HepG2 (cell line): ENCODE results near the gene ACP1. TPM values are rescaled to one million over a fixed set of nuclear protein-coding genes. Genes with fewer than 3 reads are reported as not detected.

Experiments
- ASH2L ChIP-seq: fragments of 300-600, 200-600 bp; sonication (generic); IDR thresholded peaks from 2 replicates; pipeline ENCODE4 v1.7.0; 2017; ENCODE audit warnings: low read depth, mild to moderate bottlenecking, moderate library complexity, mixed read lengths, low read length; ENCODE audit not compliant: insufficient read length
- CC2D1A ChIP-seq: sonication (generic); formaldehyde crosslinking; IDR thresholded peaks from 2 replicates; pipeline ENCODE4 v1.8.1; 2023; ENCODE audit warnings: mild to moderate bottlenecking, missing genetic modification reagents
- CENPT ChIP-seq: sonication (generic); formaldehyde crosslinking; IDR thresholded peaks from 2 replicates; pipeline ENCODE4 v1.8.0; 2022; ENCODE audit warnings: low read depth, mild to moderate bottlenecking, moderate library complexity, missing genetic modification reagents
- CREM ChIP-seq, 2 experiments: sonication (generic) in 1 of 2; formaldehyde crosslinking in 1 of 2; IDR thresholded peaks; 2 replicates each; pipeline versions ENCODE4 v1.4.0 to v1.6.1; 2016 to 2020; ENCODE audit warnings: antibody characterized with exemption in 1 of 2, mild to moderate bottlenecking in 1 of 2, missing genetic modification reagents in 1 of 2
- HDAC6 ChIP-seq: fragments of 200-600 bp; sonication (generic); IDR thresholded peaks from 2 replicates; pipeline ENCODE4 v1.7.0; 2017; ENCODE audit warnings: mild to moderate bottlenecking, antibody characterized with exemption, low read length, low read depth
- KLF13 ChIP-seq: sonication (generic); formaldehyde crosslinking; IDR thresholded peaks from 2 replicates; pipeline ENCODE4 v1.4.0; 2020; ENCODE audit warnings: mild to moderate bottlenecking, missing genetic modification reagents
- MYNN ChIP-seq: sonication (generic); formaldehyde crosslinking; IDR thresholded peaks from 2 replicates; pipeline ENCODE4 v1.4.0; 2020; ENCODE audit warnings: mild to moderate bottlenecking, low read depth, missing genetic modification reagents
- SOX5 ChIP-seq: IDR thresholded peaks from 2 replicates; pipeline ENCODE4 v1.6.1; 2016; ENCODE audit warnings: borderline replicate concordance
- ZIK1 ChIP-seq: sonication (generic); formaldehyde crosslinking; IDR thresholded peaks from 2 replicates; pipeline ENCODE4 v1.5.0; 2020; ENCODE audit warnings: mild to moderate bottlenecking, low read depth, missing genetic modification reagents, borderline replicate concordance
- ZNF24 ChIP-seq: fragments of 450-650 bp; IDR thresholded peaks from 2 replicates; pipeline ENCODE4 v1.6.1; 2017; ENCODE audit warnings: antibody characterized with exemption, mild to moderate bottlenecking
- ZNF260 ChIP-seq: sonication (generic); formaldehyde crosslinking; IDR thresholded peaks from 2 replicates; pipeline ENCODE4 v1.4.0; 2020; ENCODE audit warnings: missing genetic modification reagents, low read depth, mild to moderate bottlenecking, borderline replicate concordance
- ZNF446 ChIP-seq: sonication (generic); formaldehyde crosslinking; IDR thresholded peaks from 2 replicates; pipeline ENCODE4 v1.5.0; 2020; ENCODE audit warnings: mild to moderate bottlenecking, missing genetic modification reagents
- ZNF605 ChIP-seq: sonication (generic); formaldehyde crosslinking; IDR thresholded peaks from 2 replicates; pipeline ENCODE4 v1.8.0; 2022; ENCODE audit warnings: mild to moderate bottlenecking, missing genetic modification reagents
- ZNF766 ChIP-seq: sonication (generic); formaldehyde crosslinking; IDR thresholded peaks from 2 replicates; pipeline ENCODE4 v1.5.0; 2020; ENCODE audit warnings: missing genetic modification reagents, borderline replicate concordance
- polyA plus RNA-seq, 8 experiments: library from polyadenylated mRNA; depleted of rRNA in 3 of 8; stranded (reverse) in 7 of 8; unstranded in 1 of 8; fragments of >200 nt; fragmentation: Illumina TruSeq in 4 of 8; extraction: Trizol in 4 of 8; gene quantifications; 2 replicates each; pipeline versions ENCODE4 v1.2.1 to v1.2.3, GENCODE V29; 2011 to 2016; ENCODE audit warnings: low read depth in 4 of 8, missing spikeins in 1 of 8, mixed read lengths in 1 of 8; ENCODE audit not compliant: insufficient read depth in 1 of 8
- total RNA-seq, 5 experiments: library from RNA; depleted of rRNA; stranded (reverse); fragments of >200 nt; fragmentation: Illumina TruSeq; extraction: Trizol; gene quantifications; 2 replicates each; pipeline ENCODE4 v1.2.3, GENCODE V29; 2016; ENCODE audit warnings: low read depth in 1 of 5
- TF ChIP-seq, protein P1 (sequence below), 2 experiments: sonication (generic) in 1 of 2; formaldehyde crosslinking in 1 of 2; IDR thresholded peaks; 2 replicates each; pipeline versions ENCODE4 v1.4.0 to v1.6.1; 2016 to 2020; ENCODE audit warnings: borderline replicate concordance in 1 of 2, low read depth in 1 of 2, mild to moderate bottlenecking in 1 of 2, missing genetic modification reagents in 1 of 2
- TF ChIP-seq, protein P2 (sequence below): sonication (generic); formaldehyde crosslinking; IDR thresholded peaks from 2 replicates; pipeline ENCODE4 v1.5.1; 2020; ENCODE audit warnings: missing genetic modification reagents, mild to moderate bottlenecking, borderline replicate concordance
- TF ChIP-seq, protein P3 (sequence below): IDR thresholded peaks from 2 replicates; pipeline ENCODE4 v1.6.1; 2016; ENCODE audit warnings: missing compliant biosample characterization, missing genetic modification reagents, borderline replicate concordance
- TF ChIP-seq, protein P4 (sequence below): sonication (generic); formaldehyde crosslinking; IDR thresholded peaks from 2 replicates; pipeline ENCODE4 v1.8.1; 2023; ENCODE audit warnings: mild to moderate bottlenecking, missing genetic modification reagents, borderline replicate concordance
- TF ChIP-seq, protein P5 (sequence below): sonication (generic); formaldehyde crosslinking; IDR thresholded peaks from 2 replicates; pipeline ENCODE4 v1.4.0; 2020; ENCODE audit warnings: missing genetic modification reagents, borderline replicate concordance

ACP1 gene
- total and polyA plus RNA-seq, 2 of the 13 experiments (the other 11 are each of a cell fraction or from before 2014, with no cell fraction given): 246 to 348 TPM

DNA sequence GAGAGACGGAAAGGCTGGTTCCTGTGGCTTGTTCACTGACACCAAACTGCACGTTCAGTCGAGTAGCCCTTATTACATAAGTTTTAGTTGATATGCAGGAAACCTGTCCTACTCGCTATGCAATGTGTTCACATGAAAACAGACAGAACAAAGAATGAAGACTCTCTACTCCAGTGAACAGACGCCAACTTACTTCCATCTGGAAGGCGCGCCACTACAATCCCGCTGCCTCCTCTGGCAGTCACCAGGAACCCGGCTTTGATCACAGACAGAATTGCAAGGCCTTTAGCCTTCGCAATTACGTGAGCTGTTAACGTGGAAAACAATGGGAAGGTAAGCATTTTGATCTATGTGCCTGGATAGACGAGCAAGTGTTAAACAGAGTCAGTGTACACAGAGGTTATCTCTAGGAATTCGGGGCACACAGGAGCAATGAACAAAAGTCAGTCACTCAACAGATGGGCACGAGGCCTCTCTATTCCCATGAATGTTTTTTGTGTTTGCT is 15.2 kb upstream of the ACP1 start (continued):
- TF ChIP-seq CREM (IDR thresholded peaks at IDR 0.05) (peak; percentile 90), CREM (CRISPR knock-in tag; IDR thresholded peaks at IDR 0.05) (no peak), CC2D1A (CRISPR knock-in tag) (no peak), ZNF605 (CRISPR knock-in tag) (peak; percentile 67; the same call in 1 of the 2 replicates), CENPT (CRISPR knock-in tag) (0 out of 2 replicates have a peak, but pooled peaks have one; percentile 41), ZIK1 (CRISPR knock-in tag) (no peak), ZNF446 (0 out of 2 replicates have a peak, but pooled peaks have one; percentile 29), ZNF260 (CRISPR knock-in tag) (no peak), HDAC6 (no peak), ASH2L (peak; percentile 92), ZNF766 (CRISPR knock-in tag) (peak; percentile 76; the same call in 1 of the 2 replicates), ZNF24 (no peak), KLF13 (CRISPR knock-in tag) (no peak), MYNN (CRISPR knock-in tag) (no peak; the same call in 1 of the 2 replicates), SOX5 (peak; percentile 100)
- TF ChIP-seq, protein P1, sequence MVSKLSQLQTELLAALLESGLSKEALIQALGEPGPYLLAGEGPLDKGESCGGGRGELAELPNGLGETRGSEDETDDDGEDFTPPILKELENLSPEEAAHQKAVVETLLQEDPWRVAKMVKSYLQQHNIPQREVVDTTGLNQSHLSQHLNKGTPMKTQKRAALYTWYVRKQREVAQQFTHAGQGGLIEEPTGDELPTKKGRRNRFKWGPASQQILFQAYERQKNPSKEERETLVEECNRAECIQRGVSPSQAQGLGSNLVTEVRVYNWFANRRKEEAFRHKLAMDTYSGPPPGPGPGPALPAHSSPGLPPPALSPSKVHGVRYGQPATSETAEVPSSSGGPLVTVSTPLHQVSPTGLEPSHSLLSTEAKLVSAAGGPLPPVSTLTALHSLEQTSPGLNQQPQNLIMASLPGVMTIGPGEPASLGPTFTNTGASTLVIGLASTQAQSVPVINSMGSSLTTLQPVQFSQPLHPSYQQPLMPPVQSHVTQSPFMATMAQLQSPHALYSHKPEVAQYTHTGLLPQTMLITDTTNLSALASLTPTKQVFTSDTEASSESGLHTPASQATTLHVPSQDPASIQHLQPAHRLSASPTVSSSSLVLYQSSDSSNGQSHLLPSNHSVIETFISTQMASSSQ (IDR thresholded peaks at IDR 0.05; ENCODE audit: low read depth): peak; percentile 61
- TF ChIP-seq, protein P1 (CRISPR knock-in tag; IDR thresholded peaks at IDR 0.05; ENCODE audit: borderline replicate concordance): peak; percentile 82
- TF ChIP-seq, protein P2, sequence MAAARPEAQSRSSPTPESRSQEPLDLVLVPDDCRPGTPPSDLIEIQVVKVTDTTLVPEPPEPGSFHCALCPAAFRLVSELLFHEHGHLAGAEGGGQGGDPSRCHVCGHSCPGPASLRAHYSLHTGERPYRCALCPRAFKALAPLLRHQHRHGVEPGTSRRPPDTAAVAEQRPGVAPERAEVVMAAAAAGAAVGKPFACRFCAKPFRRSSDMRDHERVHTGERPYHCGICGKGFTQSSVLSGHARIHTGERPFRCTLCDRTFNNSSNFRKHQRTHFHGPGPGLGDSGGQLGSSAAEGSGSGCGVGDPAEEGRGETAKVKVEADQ: no peak
- TF ChIP-seq, protein P3, sequence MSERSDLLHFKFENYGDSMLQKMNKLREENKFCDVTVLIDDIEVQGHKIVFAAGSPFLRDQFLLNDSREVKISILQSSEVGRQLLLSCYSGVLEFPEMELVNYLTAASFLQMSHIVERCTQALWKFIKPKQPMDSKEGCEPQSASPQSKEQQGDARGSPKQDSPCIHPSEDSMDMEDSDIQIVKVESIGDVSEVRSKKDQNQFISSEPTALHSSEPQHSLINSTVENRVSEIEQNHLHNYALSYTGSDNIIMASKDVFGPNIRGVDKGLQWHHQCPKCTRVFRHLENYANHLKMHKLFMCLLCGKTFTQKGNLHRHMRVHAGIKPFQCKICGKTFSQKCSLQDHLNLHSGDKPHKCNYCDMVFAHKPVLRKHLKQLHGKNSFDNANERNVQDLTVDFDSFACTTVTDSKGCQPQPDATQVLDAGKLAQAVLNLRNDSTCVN (CRISPR knock-in tag): peak; percentile 71; the same call in 1 of the 2 replicates
- TF ChIP-seq, protein P4, sequence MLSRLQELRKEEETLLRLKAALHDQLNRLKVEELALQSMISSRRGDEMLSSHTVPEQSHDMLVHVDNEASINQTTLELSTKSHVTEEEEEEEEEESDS: 0 out of 2 replicates have a peak, but pooled peaks have one; percentile 49
- TF ChIP-seq, protein P5, sequence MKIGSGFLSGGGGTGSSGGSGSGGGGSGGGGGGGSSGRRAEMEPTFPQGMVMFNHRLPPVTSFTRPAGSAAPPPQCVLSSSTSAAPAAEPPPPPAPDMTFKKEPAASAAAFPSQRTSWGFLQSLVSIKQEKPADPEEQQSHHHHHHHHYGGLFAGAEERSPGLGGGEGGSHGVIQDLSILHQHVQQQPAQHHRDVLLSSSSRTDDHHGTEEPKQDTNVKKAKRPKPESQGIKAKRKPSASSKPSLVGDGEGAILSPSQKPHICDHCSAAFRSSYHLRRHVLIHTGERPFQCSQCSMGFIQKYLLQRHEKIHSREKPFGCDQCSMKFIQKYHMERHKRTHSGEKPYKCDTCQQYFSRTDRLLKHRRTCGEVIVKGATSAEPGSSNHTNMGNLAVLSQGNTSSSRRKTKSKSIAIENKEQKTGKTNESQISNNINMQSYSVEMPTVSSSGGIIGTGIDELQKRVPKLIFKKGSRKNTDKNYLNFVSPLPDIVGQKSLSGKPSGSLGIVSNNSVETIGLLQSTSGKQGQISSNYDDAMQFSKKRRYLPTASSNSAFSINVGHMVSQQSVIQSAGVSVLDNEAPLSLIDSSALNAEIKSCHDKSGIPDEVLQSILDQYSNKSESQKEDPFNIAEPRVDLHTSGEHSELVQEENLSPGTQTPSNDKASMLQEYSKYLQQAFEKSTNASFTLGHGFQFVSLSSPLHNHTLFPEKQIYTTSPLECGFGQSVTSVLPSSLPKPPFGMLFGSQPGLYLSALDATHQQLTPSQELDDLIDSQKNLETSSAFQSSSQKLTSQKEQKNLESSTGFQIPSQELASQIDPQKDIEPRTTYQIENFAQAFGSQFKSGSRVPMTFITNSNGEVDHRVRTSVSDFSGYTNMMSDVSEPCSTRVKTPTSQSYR (CRISPR knock-in tag): peak; percentile 67; the same call in 1 of the 2 replicates
